ENCODE results near the gene ANO6. TPM values are rescaled to one million over a fixed set of nuclear protein-coding genes. Genes with fewer than 3 reads are reported as not detected.

Gene ANO6
- total and polyA plus RNA-seq, 10 donors, result 2.3 to 38.5 (median 31.7) TPM

- WGBS, 5 donors, result 84 to 96% (median 94%) methylated on average over 7 of the region's 7 CpGs
- no peak overlapping the region for H3K27ac ChIP-seq
- no peaks in the 10 kb centered on the region for H3K9me3 ChIP-seq
- intact Hi-C loops (cut with DNase I; ENCODE audit: low total_unique reads), result no loop called here
- no peak for TF ChIP-seq POLR2AphosphoS5 (IDR thresholded peaks at IDR 0.05)
- no peak for TF ChIP-seq POLR2A (IDR thresholded peaks at IDR 0.05)
- no peak for TF ChIP-seq CTCF (IDR thresholded peaks at IDR 0.05 in 8 of 11, conservative IDR thresholded peaks at IDR 0.05 in 3 of 11)
- H3K27me3 ChIP-seq (replicated peaks in 1 of 7), result no peaks in the 10 kb centered on the region
- H3K4me1 ChIP-seq, result no peaks in the 10 kb centered on the region
- DNase-seq, result no peak
- no peak overlapping the region for H3K4me3 ChIP-seq
- H3K36me3 ChIP-seq, result peaks cover 0 to 100% (median 51%) of the 10 kb centered on the region in 6 donors
Measured at GRCh38 chr12:45409966-45410365, 194.1 kb downstream of the ANO6 start.

DNA sequence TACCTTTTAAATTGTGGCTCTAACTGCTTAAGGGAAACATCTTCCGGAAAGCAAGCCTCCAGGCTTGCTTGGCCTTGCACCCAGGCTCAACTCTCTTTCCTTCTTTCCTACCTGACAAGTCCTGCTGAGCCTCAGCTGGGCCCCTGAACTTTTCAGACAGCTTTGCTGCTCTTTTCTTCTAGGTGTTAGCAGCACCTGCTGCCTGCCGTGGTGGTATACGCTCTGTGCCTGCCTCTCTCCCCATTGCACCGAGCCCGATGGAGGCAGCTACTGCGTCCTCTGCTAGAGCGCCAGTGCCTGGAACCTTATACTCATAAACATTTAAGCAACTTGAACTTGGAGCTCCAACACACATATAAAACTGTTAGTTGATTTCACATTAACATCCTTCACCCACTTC is 195.7 kb downstream of the ANO6 start:
- Histone ChIP-seq H3K27me3 (replicated peaks in 1 of 7) (no peaks in the 10 kb centered on the region), H3K4me1 (no peaks in the 10 kb centered on the region), H3K4me3 (no peak overlapping the region), H3K9me3 (no peaks in the 10 kb centered on the region), H3K27ac (no peak overlapping the region), H3K36me3 (peaks cover 0 to 100% (median 58%) of the 10 kb centered on the region in 6 donors)
- 94 to 98% (median 96%) methylated on average over 7 of the region's 7 CpGs for WGBS, 5 donors
- intact Hi-C loops (cut with DNase I; ENCODE audit: low total_unique reads), result no loop called here
- TF ChIP-seq CTCF (IDR thresholded peaks at IDR 0.05 in 8 of 11, conservative IDR thresholded peaks at IDR 0.05 in 3 of 11) (no peak), POLR2AphosphoS5 (IDR thresholded peaks at IDR 0.05) (no peak), POLR2A (IDR thresholded peaks at IDR 0.05) (no peak)
- no peak for DNase-seq

GRCh38 chr12:45415393-45415817 is 199.5 kb downstream of the ANO6 start:
- H3K36me3 ChIP-seq, result peaks cover 0 to 91% (median 43%) of the 10 kb centered on the region in 6 donors

DNA sequence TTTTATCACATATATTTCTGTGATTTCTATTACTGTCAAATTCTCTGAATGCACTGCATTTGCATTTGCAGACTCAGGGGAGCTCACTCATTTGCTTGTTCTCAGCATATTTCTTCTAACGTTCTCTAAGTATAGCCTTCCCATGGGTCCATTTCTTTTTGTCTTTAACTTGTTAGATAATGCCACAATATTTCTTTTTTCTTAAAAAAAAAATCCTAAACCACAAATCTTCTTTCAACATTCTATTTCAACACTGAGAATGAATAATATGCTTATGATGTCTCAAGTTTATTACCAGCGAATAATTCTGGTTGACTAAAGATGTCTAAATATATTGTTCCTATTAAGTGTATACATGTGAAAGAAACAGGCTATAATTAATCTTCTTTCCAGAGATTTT is 200.2 kb downstream of the ANO6 start:
- no peak overlapping the region for H3K4me3 ChIP-seq
- no peaks in the 10 kb centered on the region for H3K9me3 ChIP-seq
- H3K4me1 ChIP-seq, result no peaks in the 10 kb centered on the region
- peaks cover 0 to 91% (median 43%) of the 10 kb centered on the region in 6 donors for H3K36me3 ChIP-seq
- no peaks in the 10 kb centered on the region for H3K27me3 ChIP-seq (replicated peaks in 1 of 7)
- 69 to 82% (median 73%) methylated on average over 2 of the region's 2 CpGs for WGBS, 5 donors
- H3K27ac ChIP-seq, result no peak overlapping the region
- intact Hi-C loops (cut with DNase I; ENCODE audit: low total_unique reads), result no loop called here
- TF ChIP-seq POLR2A (IDR thresholded peaks at IDR 0.05) (no peak), CTCF (IDR thresholded peaks at IDR 0.05 in 8 of 11, conservative IDR thresholded peaks at IDR 0.05 in 3 of 11) (no peak), POLR2AphosphoS5 (IDR thresholded peaks at IDR 0.05) (no peak)
- DNase-seq, result no peak

More at GRCh38 chr12:45415393-45415817, 199.5 kb downstream of the ANO6 start:
- DNase-seq, result no peak
- Histone ChIP-seq H3K4me1 (no peaks in the 10 kb centered on the region), H3K4me3 (no peak overlapping the region), H3K9me3 (no peaks in the 10 kb centered on the region), H3K27ac (no peak overlapping the region), H3K27me3 (replicated peaks in 1 of 7) (no peaks in the 10 kb centered on the region)
- no peak for TF ChIP-seq POLR2A (IDR thresholded peaks at IDR 0.05)
- no peak for TF ChIP-seq POLR2AphosphoS5 (IDR thresholded peaks at IDR 0.05)
- intact Hi-C loops (cut with DNase I; ENCODE audit: low total_unique reads), result no loop called here
- WGBS, 5 donors, result 59 to 92% (median 79%) methylated on average over 4 of the region's 4 CpGs

GRCh38 chr12:45418520-45418919 is 202.6 kb downstream of the ANO6 start:
- intact Hi-C loops (cut with DNase I; ENCODE audit: low total_unique reads), result no loop called here
- Histone ChIP-seq H3K27ac (no peak overlapping the region), H3K4me3 (no peak overlapping the region), H3K9me3 (no peaks in the 10 kb centered on the region), H3K36me3 (peaks cover 0 to 91% (median 37%) of the 10 kb centered on the region in 6 donors), H3K4me1 (no peaks in the 10 kb centered on the region), H3K27me3 (replicated peaks in 1 of 7) (no peaks in the 10 kb centered on the region)
- TF ChIP-seq POLR2AphosphoS5 (IDR thresholded peaks at IDR 0.05) (no peak), CTCF (IDR thresholded peaks at IDR 0.05 in 8 of 11, conservative IDR thresholded peaks at IDR 0.05 in 3 of 11) (no peak), POLR2A (IDR thresholded peaks at IDR 0.05) (no peak)
- WGBS, 5 donors, result 97 to 100% (median 100%) methylated on average over 1 of the region's 1 CpG
- no peak for DNase-seq
